Heart right ventricle (tissue), 12 donors: ENCODE results near the gene OR7A5. TPM values are rescaled to one million over a fixed set of nuclear protein-coding genes. Genes with fewer than 3 reads are reported as not detected.

Source experiments
- polyA plus RNA-seq, 2 donors: library from polyadenylated mRNA; stranded (reverse); fragments of 200-250 nt; gene quantifications; one replicate each; pipeline ENCODE4 v1.2.3, GENCODE V29; 2013
- total RNA-seq, 10 donors: library from RNA; stranded (reverse); fragmentation: NEBNext Ultra II Directional in 3 of 10; extraction: Animal tissue kit (Norgen Biotek cat#: 25700) in 3 of 10; gene quantifications; one replicate each; pipeline versions ENCODE4 v1.2.1 to v1.2.4, GENCODE V29; 2021 to 2023
- donor health status: ischemic (EF 13 %, LVEDD 7.1; RV severe dilation, severe dysfunction).
- donor health status: healthy with polysubstance abuse.
- donor health status: DM: no; HTN: yes; CAD: no.
- donor health status: DM: no; HTN: no; CAD: no.
- donor health status: ischemic (EF 25% LVEDD 6.9; RV normal size, moderate dysfunction).
- donor health status: ischemic (EF 25% LVEDD 5.7; RV mildly dilated, moderate dysfunction).
- donor health status: healthy.
- donor health status: nonischemic (EF 11% LVEDD 7.7; RV severe dilation, severe dysfunction).
- donor health status: DM: yes; HTN: yes; CAD: no.
- donor health status: PGD.
- donor health status: ischemic (EF 29% LVEDD 5.4; RV normal size, mild dysfunction).
- donor health status: nonischemic (EF 23%, LVEDD 6.1; RV moderate dilation, normal function).

Gene OR7A5
- total and polyA plus RNA-seq, 12 donors = not detected

Other genes starting within 250 kb of the OR7A5 start
- gene ADGRE3, start 160.3 kb downstream of the OR7A5 start, total RNA-seq = under 1 TPM in 7 of 10 donors, not detected in 3; 0.15 to 0.78 (median 0.26) TPM
- under 1 TPM in 1 of 2 donors, not detected in 1; 0.01 TPM for gene ADGRE3, start 160.3 kb downstream of the OR7A5 start, polyA plus RNA-seq
- 10 to 100 TPM in 2 of 10 donors, 1 to 10 TPM in 8; 5.8 to 10.3 (median 8.5) TPM for gene ZNF333, start 145.1 kb downstream of the OR7A5 start, total RNA-seq
- gene ZNF333, start 145.1 kb downstream of the OR7A5 start, polyA plus RNA-seq = 10 to 100 TPM in 1 of 2 donors, 1 to 10 TPM in 1; 4.2 to 12.8 TPM
- 1 to 10 TPM in 4 of 10 donors, under 1 TPM in 6; 0.17 to 5.0 (median 0.87) TPM for gene ADGRE2, start 56.6 kb downstream of the OR7A5 start, total RNA-seq
- gene ADGRE2, start 56.6 kb downstream of the OR7A5 start, polyA plus RNA-seq = under 1 TPM; 0.38 to 0.44 TPM
- gene OR7C1, start within 50 bp of the OR7A5 start, total RNA-seq = under 1 TPM in 3 of 10 donors, not detected in 7; 0.02 to 0.06 (median 0.02) TPM
- under 1 TPM; 0.01 to 0.07 TPM for gene OR7C1, start within 50 bp of the OR7A5 start, polyA plus RNA-seq
- not detected for gene OR7A10, start 13.7 kb upstream of the OR7A5 start, total RNA-seq
- gene OR7A10, start 13.7 kb upstream of the OR7A5 start, polyA plus RNA-seq = not detected
- not detected for gene OR7A17, start 50.9 kb upstream of the OR7A5 start, total RNA-seq
- gene OR7A17, start 50.9 kb upstream of the OR7A5 start, polyA plus RNA-seq = not detected
- not detected for gene OR7C2, start 106.3 kb upstream of the OR7A5 start, total RNA-seq
- gene OR7C2, start 106.3 kb upstream of the OR7A5 start, polyA plus RNA-seq = not detected
- gene SLC1A6, start 144.7 kb upstream of the OR7A5 start, total RNA-seq = not detected
- gene SLC1A6, start 144.7 kb upstream of the OR7A5 start, polyA plus RNA-seq = not detected
- not detected for gene CASP14, start 214.3 kb upstream of the OR7A5 start, total RNA-seq
- not detected for gene CASP14, start 214.3 kb upstream of the OR7A5 start, polyA plus RNA-seq
- not detected for gene OR1I1, start 247.0 kb upstream of the OR7A5 start, total RNA-seq
- gene OR1I1, start 247.0 kb upstream of the OR7A5 start, polyA plus RNA-seq = not detected